HL-60 (cell line): ENCODE measurements around the gene AKAP12.

Experiments
- POLR2AphosphoS5 ChIP-seq: IDR thresholded peaks from 2 replicates; pipeline ENCODE4 v1.6.1; 2012; ENCODE audit warnings: low read depth
- TF ChIP-seq, protein P1 (sequence below): IDR thresholded peaks from one replicate; pipeline ENCODE4 v1.5.1; 2011; ENCODE audit warnings: low read length, control low read depth, inconsistent platforms; ENCODE audit not compliant: insufficient read depth

DNA sequence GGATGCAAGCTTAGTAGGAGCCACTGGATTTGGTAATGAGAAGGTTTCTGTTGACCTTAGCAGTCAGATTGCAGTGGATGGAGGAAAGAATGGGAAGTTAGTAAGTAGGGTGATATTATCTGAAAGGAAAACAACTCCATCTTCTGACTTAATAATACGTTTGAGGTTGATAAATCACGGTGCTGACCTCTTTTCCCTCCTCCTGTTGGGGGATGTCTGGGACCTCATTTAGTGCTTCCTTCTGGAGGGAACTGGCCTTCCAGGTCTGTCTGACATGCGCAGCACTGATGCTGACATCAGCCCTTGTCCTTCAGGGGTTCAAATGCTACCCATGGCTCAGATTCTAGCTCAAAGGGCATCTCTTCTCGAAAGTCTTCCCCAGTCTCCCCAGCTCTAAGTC, 48.2 kb upstream of the AKAP12 start:
- TF ChIP-seq, protein P1, sequence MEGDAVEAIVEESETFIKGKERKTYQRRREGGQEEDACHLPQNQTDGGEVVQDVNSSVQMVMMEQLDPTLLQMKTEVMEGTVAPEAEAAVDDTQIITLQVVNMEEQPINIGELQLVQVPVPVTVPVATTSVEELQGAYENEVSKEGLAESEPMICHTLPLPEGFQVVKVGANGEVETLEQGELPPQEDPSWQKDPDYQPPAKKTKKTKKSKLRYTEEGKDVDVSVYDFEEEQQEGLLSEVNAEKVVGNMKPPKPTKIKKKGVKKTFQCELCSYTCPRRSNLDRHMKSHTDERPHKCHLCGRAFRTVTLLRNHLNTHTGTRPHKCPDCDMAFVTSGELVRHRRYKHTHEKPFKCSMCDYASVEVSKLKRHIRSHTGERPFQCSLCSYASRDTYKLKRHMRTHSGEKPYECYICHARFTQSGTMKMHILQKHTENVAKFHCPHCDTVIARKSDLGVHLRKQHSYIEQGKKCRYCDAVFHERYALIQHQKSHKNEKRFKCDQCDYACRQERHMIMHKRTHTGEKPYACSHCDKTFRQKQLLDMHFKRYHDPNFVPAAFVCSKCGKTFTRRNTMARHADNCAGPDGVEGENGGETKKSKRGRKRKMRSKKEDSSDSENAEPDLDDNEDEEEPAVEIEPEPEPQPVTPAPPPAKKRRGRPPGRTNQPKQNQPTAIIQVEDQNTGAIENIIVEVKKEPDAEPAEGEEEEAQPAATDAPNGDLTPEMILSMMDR: no peak
- no peak for TF ChIP-seq POLR2AphosphoS5
